Mononuclear cell (primary cell): ENCODE measurements around the gene ARHGAP40. TPM values are rescaled to one million over a fixed set of nuclear protein-coding genes. Genes with fewer than 3 reads are reported as not detected.
"Not testable (repeated sequence)": the region's sequence is repeated elsewhere in the genome, so short reads cannot be mapped to it uniquely, and the experiment has no call there.

Source experiments
- H3K27me3 ChIP-seq: 2 replicates; pipeline ENCODE4 v1.6.0; 2011; ENCODE audit warnings: low read length, control low read depth; ENCODE audit not compliant: insufficient read depth
- H3K4me1 ChIP-seq: 2 replicates; pipeline ENCODE4 v1.5.1; 2011; ENCODE audit warnings: mild to moderate bottlenecking, low read length, control low read depth; ENCODE audit not compliant: insufficient read depth
- H3K4me3 ChIP-seq: 2 replicates; pipeline ENCODE4 v1.5.1; 2011; ENCODE audit warnings: mild to moderate bottlenecking, low read length, moderate library complexity
- H3K9me3 ChIP-seq: 2 replicates; pipeline ENCODE4 v1.5.1; 2011; ENCODE audit warnings: low read depth, mild to moderate bottlenecking, control low read depth, low read length
- total RNA-seq: library from RNA; depleted of rRNA; stranded (reverse); fragments of >200 nt; gene quantifications from one replicate; pipeline ENCODE4 v1.2.3, GENCODE V29; 2012

The ARHGAP40 gene
- total RNA-seq, 1 donor: not detected

DNA sequence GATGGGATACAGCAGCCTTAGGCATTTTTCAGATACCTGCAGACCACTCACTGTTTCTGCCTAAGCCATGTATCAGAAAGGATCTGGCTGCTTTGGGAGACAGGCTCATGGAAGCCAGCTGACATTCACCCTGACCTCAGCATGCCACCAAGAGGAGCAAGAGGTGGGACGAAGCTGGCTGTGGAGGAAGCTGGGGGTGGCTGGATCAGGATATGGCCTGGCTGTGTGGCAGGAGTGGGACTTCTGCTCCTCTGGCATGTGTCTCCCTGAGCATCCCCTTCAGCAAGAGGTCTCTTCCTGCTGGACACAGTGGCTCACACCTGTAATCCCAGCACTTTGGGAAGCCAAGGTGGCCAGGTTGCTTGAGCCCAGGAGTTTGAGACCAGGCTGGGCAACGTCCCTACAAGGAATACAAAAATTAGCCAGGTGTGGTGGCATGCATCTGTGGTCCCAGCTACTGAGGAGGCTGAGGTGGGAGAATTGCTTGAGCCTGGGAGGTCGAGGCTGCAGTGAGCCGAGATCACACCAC lies 19.7 kb upstream of the ARHGAP40 start:
- H3K27me3 ChIP-seq: no peaks in the 10 kb centered on the region

DNA sequence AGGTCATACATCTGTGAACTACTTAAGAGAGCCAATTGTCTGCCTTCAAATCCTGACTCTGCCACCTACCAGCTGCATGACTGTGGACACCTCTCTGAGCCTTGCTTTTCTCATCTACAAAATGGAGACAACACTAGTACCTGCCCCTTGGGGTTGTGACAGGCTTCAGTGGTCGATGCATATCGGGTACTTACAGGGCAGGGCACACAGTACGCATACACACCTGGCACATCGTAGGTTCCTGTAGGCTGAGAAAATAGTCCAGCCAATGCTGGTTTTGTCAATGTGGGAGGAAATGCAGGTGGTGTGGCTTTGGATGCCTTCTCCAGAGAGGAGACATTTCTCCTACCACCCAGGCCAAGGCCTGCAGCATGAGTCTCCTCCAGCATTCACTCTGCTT lies 18.3 kb upstream of the ARHGAP40 start:
- Histone ChIP-seq H3K9me3 (no peaks in the 10 kb centered on the region), H3K4me3 (no peak overlapping the region), H3K27me3 (no peaks in the 10 kb centered on the region), H3K4me1 (no peaks in the 10 kb centered on the region)

More for the DNA sequence above, 19.7 kb upstream of the ARHGAP40 start:
- no peak overlapping the region for H3K4me3 ChIP-seq
- H3K9me3 ChIP-seq: no peaks in the 10 kb centered on the region
- H3K4me1 ChIP-seq: no peaks in the 10 kb centered on the region

DNA sequence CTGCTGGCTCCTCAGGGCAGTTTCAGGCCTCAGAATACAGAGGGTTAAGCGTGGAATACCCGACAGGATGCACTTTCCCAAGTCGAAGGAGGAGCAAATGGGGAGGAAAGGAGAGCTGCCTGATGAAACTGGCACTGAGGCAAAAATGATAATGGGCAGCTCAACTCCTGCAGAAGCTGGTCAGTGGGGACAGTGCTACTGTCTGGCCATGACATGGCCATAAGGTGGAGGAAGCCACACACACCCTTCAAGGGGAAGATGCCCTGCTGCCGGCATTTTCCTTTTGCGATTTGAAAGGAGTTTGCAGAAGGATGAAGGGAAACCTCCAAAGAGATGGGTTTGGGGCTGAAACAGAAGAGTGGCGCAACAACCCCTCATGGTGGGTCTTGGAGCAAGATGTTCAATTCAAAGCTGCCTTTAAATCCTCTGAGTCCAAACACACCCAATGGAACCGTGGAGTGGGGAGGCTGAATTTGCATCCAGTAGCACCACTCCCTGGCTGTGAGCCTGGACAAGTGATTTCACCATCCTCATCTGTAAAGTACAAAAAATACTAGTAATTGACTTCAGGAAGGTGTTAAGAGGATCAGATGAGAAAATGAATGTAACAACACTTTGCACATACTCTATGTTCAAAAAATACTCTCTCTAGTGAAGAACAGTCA lies 17.4 kb upstream of the ARHGAP40 start:
- no peaks in the 10 kb centered on the region for H3K27me3 ChIP-seq
- H3K4me1 ChIP-seq: no peaks in the 10 kb centered on the region
- H3K9me3 ChIP-seq: no peaks in the 10 kb centered on the region
- no peak overlapping the region for H3K4me3 ChIP-seq

DNA sequence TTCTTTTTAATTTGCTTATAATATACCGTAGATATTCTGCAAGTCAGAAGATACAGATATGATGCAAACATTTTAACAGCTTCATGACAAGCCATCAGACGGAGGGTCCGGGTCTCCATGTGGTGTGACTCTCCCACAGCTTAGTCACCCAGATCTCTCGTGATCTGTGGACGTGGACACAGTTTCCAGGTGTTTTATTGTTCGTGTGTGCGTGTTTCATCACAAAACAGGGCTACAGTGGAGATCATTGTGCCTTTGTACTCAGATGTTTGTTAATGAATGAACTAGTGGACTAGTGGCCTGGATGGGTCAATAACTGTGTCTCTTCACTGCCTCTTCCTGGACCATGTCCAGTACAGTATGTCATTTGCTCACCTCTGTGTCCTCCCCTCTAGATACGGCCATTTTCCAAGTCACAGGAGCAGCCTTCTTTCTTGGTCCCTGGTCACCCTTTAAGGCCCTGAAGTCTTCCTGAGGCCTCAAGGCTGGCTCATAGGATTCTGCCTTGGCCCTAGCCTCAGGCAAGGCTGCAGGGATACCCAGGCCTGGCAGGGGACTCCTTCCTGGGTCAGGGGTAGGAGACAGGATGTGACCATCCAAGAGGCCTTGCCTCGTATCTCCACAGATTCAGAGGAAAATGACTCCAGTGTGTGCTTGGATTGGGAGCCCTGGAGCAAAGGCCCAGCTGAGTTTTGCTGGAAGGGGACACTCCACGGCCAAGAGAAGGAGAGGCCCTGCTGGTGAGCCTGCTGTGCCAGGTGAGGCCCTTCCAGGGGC lies 16.0 kb upstream of the ARHGAP40 start:
- Histone ChIP-seq H3K4me3 (no peak overlapping the region), H3K4me1 (no peaks in the 10 kb centered on the region), H3K9me3 (no peaks in the 10 kb centered on the region), H3K27me3 (no peaks in the 10 kb centered on the region)

DNA sequence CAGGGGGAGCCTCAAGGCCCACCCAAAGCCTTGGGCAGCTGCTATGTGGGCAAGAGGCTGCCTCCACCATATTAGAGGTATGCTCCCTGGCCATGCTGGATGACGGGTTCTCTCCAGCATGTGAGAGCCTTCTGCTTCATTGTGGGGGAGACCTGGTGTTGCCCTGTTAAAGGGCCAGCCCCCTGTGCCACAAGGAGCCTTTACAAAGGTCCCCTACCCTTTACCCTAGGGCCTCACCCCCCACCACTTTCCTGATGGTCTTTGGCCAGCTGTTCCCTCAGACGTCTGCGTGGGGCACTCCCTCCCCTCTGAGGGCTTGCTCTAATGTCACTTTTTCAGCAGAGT lies 15.5 kb upstream of the ARHGAP40 start:
- Histone ChIP-seq H3K4me1 (no peaks in the 10 kb centered on the region), H3K27me3 (no peaks in the 10 kb centered on the region), H3K9me3 (no peaks in the 10 kb centered on the region), H3K4me3 (no peak overlapping the region)

DNA sequence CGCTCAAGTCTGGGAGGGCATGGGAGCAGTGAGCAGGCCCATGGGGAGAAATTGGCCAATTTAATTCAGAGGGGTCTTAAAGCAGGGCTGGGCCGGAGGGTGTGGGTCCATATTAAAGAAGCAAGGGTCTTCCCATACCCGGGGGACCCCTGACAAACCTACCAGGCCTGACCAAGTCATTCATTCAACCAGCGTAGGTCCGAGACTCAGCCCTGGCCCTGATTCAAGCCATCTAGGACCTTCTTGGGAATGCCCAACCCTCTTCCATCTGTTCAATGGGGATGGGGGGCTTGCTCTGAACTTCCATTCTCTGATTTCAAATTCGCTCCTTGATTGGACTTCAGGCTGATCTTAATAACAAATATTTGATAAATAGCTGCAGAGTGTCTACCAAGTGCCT lies 13.3 kb upstream of the ARHGAP40 start:
- H3K9me3 ChIP-seq: no peaks in the 10 kb centered on the region
- no peaks in the 10 kb centered on the region for H3K27me3 ChIP-seq
- no peak overlapping the region for H3K4me3 ChIP-seq
- H3K4me1 ChIP-seq: no peaks in the 10 kb centered on the region

DNA sequence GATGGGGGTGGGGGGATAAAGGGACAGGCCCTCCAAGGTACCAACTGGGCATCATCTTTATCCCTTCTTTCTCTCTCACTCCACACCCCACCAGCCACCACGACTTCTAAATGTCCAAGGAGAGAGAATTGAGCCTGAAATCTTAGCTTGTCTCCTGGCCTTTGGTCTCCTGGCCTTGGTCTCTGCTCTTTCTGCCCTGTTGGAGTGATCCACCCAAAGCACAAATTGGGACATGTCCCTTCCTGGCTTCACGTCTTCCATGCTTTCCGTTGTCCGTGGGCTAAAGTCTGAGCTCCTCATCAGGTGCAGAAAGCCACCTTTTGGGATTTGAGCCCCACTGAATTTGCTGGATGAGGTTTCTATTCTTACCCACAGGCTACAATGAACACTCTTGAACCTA lies 12.3 kb upstream of the ARHGAP40 start:
- H3K4me3 ChIP-seq: no peak overlapping the region
- no peaks in the 10 kb centered on the region for H3K4me1 ChIP-seq
- H3K27me3 ChIP-seq: no peaks in the 10 kb centered on the region
- no peaks in the 10 kb centered on the region for H3K9me3 ChIP-seq

DNA sequence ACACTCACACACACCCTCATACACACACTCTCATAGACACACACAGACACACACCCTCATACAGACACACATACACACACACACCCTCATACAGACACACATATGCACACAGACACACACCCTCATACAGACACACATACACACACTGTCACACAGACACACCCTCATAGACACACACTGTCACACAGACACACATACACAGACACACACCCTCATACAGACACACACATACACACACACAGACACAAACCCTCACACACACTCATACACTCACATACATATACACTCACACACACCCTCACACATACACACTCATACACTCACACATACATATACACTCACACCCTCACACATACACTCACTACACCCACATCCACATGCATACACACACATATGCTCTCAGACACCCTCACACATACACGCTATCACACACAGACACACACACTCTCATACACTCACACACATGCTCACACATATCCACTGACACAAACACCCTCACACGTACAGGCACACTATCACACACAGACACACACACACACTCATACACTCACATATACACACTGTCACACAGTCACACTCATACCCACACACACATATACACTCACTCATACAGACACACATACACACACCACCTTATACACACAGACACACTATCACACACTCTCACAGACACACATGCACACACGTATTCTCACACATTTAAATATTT lies 11.5 kb upstream of the ARHGAP40 start:
- Histone ChIP-seq H3K27me3 (no peaks in the 10 kb centered on the region), H3K4me3 (no peak overlapping the region), H3K4me1 (no peaks in the 10 kb centered on the region), H3K9me3 (no peaks in the 10 kb centered on the region)

DNA sequence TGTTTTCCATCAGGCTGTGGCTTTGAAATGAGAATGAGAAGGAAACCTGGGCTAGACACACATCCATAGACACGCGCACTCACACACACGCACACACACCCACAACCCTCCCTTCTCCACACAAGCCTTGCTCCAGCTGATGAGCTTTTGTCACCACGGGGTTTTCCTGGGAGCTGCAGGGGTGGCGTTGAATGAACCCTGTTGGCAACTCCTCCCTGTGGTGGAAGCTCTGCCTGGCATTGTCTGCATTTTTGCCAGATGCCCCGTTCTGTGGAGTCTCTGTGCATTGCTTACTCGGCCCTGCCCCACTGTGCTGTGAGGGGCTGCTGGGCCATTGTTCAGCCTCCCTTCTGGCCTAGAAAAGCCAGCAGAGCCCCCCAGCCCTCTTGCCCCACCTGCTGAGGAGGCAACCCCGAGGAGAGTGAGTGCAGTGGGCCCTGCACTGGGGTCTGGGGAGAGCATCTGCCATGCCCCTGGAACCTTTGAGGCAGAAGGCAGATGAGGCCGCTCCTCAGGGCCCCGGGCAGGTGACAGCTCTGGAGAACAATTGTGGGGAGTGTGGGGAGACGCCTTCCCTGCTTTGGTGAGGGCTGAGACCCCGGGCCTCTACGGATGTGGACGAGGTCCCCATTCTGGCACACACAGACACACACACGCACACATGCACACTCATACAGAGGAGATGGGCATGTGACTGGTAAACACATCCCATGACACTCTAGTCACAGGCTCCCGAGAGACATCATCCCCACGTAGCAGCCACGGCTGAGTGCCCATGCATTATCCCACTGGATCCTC lies 10.7 kb upstream of the ARHGAP40 start:
- H3K9me3 ChIP-seq: no peaks in the 10 kb centered on the region
- H3K4me3 ChIP-seq: no peak overlapping the region
- H3K27me3 ChIP-seq: no peaks in the 10 kb centered on the region

DNA sequence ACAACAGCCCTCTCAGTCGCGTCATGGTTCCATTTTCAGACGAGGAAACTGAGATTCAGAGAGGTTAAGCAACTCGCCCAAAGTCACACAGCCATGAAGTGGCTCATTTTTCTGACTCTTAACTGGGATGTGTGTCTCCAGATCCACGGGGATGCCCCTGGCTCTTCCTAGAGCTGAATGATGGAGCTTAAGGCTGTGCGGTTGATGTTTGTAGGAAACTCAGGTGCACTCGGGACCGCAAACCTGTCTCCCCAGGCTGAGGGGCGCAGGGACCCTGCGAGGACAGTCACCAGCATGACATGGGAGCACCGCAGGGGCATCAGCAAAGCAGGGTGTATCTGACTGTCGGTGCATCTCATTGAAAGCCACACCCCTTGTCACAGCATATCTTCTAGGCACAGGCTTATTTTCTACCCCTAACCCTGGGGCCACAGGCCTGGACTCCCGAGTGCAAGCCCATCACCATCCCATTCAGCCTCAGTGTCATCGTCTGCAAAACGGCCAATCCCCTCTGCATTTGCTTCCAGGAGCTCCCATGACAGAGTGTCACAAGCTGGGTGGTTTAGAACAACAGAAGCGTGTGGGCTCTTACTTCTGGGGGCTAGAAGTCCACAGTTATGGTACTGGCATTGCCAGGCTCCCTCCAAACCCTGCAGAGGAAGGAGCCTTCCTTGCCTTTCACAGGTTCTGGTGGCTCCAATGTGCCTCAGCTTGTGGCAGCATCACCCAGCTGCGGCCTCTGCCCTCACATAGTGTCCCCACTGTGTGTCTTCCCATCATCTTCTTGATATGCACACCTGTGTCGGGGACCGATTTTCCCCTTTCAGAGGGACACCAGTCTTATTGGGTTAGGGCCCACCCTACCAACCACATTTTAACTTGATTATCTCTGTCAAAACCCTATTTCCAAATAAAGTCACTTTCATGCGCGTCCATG lies 9.9 kb upstream of the ARHGAP40 start:
- Histone ChIP-seq H3K4me1 (no peaks in the 10 kb centered on the region), H3K4me3 (no peak overlapping the region), H3K27me3 (no peaks in the 10 kb centered on the region), H3K9me3 (no peaks in the 10 kb centered on the region)

More for the DNA sequence above, 10.7 kb upstream of the ARHGAP40 start:
- no peaks in the 10 kb centered on the region for H3K4me1 ChIP-seq

DNA sequence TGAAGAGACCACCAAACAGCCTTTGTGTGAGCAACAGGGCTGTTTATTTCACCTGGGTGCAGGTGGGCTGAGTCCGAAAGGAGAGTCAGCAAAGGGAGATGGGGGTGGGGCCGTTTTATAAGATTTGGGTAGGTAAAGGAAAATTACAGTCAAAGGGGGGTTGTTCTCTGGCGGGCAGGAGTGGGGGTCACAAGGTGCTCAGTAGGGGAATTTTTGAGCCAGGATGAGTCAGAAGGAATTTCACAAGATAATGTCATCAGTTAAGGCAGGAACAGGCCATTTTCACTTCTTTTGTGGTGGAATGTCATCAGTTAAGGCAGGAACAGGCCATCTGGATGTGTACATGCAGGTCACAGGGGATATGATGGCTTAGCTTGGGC lies 9.2 kb upstream of the ARHGAP40 start:
- H3K4me1 ChIP-seq, H3K4me3 ChIP-seq, H3K9me3 ChIP-seq, H3K27me3 ChIP-seq: not testable (repeated sequence)

DNA sequence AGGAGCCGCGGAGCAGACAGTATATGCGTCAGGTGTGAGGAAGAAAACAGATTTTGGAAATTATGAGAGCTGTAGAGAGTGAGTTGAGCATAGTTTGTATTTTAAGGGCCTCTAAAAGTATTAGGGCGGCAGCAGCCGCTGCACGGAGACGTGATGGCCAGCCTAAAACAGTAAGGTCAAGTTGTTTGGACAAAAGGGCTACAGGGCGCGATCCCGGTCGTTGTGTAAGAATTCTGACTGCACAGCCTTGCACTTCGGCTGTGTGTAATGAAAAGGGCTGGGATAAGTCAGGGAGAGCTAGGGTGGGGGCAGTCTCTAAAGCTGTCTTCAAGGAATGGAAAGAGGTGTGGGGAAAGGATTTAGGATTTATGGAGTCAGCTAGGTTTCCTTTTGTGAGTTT lies 7.3 kb upstream of the ARHGAP40 start:
- H3K27me3 ChIP-seq, H3K9me3 ChIP-seq, H3K4me1 ChIP-seq, H3K4me3 ChIP-seq: not testable (repeated sequence)

DNA sequence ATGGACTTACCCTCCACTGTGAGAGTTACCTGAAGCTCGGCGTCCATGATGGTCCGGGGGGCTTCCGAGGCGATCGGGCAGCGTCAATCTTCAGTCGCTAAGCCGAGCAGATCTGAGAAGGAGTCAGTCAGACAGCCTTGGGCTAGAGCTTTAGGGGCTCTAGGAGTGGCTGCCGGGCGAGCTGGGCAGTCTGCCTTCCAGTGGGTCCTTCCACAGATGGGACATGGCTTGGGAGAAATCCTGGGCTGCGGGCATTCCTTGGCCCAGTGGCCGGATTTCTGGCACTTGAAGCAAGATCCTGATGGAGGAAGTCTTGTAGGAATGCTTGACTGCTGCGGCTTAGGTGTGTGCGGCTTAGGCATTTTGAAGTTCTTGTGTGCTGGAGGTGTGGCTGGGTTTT lies 5.7 kb upstream of the ARHGAP40 start:
- not testable (repeated sequence) for H3K4me1 ChIP-seq, H3K4me3 ChIP-seq, H3K9me3 ChIP-seq, H3K27me3 ChIP-seq

DNA sequence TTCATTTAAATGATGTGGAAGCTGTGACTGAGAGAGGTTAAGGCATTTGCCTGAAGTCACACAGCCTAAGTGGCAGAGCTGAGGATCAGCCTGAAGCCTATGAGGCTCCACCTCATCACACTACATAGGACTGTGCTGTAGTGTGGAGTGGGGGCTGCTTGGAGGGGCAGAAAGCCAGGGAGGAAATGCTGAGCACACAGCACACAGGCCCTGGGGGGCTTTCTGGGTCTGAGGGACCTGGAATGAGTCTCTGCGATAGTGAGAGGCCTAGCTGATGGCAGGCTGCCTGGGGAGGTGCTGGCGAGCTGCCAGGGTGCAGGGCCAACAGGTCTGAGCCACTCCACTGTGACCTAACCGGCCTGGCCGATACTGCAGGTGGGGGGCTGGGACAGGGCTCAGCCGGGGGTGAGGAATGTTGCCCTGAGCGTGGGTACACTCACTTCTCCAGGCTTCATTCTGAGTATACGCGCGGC lies 2.2 kb upstream of the ARHGAP40 start:
- H3K27me3 ChIP-seq: peaks cover 31% of the 10 kb centered on the region
- no peaks in the 10 kb centered on the region for H3K4me1 ChIP-seq
- no peaks in the 10 kb centered on the region for H3K9me3 ChIP-seq
- no peak overlapping the region for H3K4me3 ChIP-seq
